HG02973 (cell line): ENCODE data around the gene FHIT.
A peak's percentile ranks its signal among the peaks of the same experiment; 100 is the strongest.

Source experiments
- ATAC-seq: cut with Tn5 transposase; IDR thresholded peaks from one replicate; pipeline ENCODE4 v1.9.1; 2021; ENCODE audit warnings: moderate library complexity; ENCODE audit not compliant: unreplicated experiment

FHIT gene

DNA sequence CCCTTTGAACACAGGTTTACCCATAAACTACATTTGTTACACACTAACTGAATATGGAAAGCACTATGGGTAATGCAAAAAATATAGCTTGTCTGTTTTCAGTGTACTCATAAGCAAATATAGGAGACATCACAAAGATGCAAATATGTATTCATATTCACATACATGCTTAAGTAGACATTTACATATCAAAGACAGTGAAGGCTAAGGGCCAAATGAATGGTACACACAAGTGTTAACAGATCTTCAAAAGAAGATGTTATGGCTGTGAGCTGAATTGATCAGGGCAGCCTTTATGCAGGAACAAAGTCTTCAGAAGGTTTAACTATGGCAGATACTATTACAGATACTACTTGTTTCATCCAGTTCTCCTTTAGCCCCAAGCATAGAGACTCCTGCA, 384.1 kb downstream of the FHIT start:
- ATAC-seq = no peak

DNA sequence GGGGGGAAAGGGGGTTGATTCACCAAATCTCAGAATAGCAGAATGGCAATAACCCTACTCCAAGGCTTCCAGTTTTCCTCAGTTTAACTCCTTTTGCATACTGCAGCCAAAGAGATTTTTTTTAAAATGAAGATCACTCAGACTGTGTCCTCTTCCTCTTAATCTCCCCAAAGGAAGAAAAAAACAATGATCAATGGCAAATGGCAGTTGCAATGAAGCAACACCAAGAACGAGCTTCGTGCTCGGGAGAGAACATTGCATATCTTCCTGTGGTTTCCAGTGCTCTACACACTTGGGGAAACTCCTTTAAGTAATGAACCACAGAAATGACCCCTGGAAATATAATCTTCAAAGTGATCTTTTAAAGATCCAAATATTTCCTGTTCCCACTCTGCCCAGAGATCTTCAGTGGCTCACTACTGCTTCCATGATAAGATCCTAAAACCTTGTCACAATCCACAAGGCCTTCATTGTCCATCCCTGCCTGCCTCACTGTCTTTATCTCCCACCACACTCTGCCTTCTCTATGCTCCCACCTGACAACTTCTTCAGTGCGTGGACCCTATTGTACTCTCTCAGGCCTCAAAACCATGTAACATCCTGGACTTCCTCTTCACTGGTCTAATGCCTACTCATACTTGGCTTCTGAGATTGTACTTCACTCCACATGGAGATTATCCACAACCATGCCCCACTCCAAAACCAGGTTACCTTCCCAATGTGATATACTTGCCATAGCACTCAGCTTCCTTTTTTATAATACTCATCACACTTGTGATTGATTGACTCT, 394.8 kb downstream of the FHIT start:
- ATAC-seq = no peak

DNA sequence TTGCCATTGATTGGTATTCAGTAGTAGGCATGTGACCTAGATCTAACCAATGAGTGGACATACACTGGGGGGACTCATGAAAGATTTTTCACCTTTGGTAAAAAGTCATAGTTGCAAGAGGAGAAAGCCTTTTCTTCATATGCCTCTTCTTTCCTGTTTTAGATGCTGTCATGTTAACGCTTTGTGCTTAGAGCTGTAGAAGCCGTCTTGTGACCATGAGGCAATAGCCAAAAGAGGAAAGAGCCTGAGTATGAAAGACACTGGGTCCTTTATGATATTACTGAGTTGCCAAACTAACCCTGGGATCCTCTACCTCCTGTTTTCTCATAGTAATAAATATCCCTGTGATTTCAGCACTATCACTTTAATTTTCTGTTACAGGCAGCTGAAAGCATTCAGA, 396.0 kb downstream of the FHIT start:
- no peak for ATAC-seq

DNA sequence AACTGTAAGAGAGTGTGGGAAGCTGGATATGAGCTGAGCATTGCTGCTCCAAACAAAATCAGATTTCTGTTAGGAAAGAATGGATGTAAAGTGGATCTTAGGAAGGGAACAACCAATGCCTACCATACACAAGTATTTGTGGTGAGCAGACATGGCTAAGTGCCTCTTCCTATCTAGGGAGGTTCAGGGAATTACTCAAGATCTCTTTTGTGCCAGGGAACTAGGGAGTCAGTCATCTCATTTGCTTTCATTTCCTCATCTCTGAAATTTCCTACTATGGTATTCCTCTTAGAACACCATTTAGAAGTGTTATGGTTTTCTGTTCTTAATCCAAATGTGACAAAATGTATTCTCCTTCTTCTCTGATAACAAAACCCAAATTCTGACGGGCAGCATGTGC, 396.5 kb downstream of the FHIT start:
- ATAC-seq = no peak

DNA sequence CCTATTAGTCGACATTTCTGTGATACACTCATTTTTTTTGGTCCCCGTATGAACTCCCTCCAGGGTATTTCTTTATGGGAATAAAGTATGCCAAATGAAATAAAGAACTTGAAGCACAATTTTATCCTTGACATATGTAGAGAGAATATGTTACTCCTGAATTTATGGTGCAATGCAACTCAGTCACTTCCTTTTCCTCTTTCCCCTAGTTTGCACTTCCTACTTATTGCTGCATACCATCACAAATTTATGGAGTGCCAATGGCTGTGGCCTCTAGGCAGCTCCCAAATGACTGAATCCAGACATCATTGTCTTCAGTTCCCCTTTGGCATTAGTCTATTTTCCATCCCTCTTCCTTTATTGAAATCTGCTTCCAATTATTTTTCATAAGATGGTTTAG, 403.5 kb downstream of the FHIT start:
- no peak for ATAC-seq

DNA sequence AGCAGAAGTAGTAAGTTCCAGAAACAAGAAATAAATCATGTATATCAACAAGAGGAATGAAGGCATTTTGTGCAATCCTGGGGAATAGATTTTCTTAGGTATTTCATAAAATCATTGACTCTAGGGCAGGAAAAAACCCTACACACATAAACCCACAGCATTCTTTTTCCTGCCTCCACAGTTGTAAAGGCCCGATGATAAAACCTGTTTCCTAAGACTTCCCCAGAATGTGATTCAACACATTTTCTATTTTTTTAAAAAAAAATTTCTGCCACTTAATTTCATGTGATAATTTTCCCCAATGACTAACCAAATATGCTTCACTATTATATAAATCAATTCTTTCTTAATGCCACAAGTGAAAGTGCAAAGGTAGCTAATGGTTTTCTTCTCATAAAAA, 407.0 kb downstream of the FHIT start:
- no peak for ATAC-seq

DNA sequence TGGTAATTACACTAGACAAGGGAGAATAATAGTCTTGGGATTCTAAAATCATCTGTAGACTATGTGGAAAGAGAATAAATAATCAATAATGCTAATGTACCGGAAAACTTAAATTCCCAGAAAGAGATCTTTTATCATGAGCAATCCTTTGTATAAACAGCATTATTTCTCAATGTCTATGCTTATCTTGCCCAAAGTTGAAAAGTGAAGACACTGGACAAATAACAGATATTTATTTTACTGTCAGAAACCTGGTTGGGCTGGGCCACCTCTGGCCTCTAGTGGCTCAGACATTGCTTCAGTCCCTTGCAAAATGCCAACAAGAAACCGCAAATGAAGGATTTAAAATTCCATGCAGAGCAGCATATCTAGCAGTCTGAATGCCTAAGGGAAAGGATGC, 409.9 kb downstream of the FHIT start:
- ATAC-seq = no peak

DNA sequence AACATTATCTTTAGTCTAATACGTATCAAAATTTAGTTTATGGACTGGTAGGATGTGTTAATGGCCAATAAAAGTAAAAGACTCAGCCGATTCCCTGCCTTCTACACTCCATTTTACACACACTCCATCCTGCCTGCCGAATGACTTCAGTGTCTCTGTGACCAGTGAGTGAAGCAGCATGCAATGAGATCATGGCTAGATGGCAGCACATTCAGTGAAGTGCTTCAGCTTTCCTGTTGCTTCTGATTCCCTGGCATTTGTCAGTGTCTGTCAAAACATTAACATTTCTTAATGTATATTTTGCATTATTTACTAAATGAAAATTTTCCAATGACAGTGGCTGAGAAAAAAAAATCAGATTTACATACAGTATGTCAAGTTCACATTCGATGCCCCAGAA, 412.0 kb downstream of the FHIT start:
- ATAC-seq = no peak

DNA sequence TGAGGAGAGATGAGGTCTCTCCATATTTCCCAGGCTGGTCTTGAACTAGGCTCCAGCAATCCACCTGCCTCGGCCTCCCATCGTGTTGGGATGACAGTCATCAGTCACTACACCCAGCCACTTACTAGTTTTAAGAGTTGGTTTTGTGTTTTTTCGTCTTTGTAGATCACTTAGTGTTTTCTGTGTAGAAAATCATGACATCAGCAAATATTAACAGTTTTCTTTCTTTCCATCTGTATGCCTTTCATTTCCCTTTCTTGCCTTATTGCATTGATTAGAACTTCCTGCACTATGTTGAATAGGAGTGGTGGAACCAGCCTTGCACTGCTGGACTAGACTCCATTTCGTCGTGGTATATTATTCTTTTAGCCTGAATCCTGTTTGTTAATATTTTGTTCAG, 415.5 kb downstream of the FHIT start:
- ATAC-seq = no peak

DNA sequence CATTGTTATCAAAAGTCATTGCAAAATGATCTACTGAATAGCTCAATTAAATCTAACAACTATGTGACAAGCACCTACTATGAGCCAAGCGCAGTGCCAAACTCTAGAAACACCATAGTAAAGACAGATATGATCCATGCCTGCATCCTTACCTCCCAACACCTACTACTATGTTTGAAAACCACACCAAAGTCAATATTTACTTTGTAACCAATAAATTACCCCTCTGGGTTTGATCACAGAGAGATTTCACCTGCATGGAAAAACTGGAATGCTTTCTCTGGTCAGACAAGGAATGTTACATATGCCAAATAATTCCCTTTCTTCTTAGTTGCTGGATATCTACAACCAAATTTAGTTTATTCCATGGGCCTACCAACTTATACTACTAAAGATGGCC, 422.2 kb downstream of the FHIT start:
- ATAC-seq = no peak

DNA sequence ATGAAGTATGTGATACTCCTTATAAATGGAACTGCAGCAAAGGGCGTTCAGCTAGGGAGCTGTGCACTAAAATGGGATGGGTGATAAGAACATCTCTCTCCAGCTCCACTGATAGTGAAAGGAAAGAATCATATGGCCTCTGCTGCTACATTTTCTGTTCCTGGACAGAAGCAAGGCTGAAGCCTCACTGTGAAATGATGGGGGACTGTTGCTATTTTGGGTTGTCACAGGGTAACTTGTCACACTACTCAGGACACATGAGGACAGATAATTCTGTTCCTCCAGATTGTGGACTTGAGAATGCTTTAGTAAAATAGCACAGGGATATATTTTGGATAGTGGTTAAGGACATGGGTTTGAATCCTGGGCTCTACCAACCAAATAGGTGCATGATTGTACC, 423.6 kb downstream of the FHIT start:
- no peak for ATAC-seq

DNA sequence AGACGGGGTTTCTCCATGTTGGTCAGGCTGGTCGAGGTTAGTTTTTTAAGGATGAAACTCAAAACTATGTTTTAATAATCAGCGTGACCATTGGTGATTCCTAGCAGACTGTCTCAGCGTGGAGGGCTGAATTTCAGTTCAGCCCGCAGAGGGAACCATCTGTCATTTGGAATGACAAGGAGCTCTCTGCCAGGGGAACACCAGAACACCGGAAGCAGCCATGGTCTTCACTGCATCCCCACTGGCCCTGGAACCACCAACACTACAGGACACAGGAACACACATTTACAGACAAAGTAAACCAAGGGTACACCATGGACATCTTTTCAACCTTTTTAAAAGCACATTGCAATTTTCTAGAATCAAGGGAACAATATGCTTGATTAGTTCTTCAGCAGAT, 424.7 kb downstream of the FHIT start:
- ATAC-seq = no peak

DNA sequence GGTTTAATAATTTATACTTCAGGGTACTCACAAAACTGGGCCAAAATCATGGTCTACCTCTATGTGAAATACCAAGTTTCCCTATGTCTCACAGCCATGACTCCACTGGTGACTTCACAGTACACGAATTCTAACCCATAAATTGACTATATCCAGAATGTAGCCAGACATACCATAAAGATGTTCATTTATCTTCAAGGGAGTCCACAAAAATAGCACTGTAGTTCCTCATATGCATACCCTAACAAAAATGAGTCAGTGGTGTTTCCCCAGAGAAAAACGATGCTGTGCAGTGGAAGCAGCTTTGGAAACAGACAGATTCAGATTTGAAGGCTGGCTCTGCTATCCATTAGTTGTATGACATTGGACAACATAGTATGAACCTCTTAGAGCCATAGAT, 438.8 kb downstream of the FHIT start:
- peak; percentile 66 for ATAC-seq

DNA sequence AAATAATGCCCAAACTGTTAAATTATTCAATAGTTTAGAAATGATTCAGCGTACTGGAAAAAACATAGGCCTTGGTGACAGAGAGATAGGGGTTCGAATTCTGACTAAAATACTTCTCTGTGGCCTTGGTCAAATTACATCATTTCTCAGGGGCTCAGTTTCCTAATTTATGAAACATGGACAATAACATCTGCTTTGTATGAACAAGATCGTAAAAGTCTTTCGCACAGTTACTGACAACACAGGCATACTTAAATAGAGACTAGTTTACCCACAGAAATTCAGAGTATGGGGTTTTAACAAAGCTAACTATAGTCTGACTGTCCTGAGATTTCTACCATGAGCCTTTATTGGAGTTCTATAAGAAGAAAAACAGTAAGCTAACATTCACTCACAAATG, 440.4 kb downstream of the FHIT start:
- ATAC-seq = no peak

DNA sequence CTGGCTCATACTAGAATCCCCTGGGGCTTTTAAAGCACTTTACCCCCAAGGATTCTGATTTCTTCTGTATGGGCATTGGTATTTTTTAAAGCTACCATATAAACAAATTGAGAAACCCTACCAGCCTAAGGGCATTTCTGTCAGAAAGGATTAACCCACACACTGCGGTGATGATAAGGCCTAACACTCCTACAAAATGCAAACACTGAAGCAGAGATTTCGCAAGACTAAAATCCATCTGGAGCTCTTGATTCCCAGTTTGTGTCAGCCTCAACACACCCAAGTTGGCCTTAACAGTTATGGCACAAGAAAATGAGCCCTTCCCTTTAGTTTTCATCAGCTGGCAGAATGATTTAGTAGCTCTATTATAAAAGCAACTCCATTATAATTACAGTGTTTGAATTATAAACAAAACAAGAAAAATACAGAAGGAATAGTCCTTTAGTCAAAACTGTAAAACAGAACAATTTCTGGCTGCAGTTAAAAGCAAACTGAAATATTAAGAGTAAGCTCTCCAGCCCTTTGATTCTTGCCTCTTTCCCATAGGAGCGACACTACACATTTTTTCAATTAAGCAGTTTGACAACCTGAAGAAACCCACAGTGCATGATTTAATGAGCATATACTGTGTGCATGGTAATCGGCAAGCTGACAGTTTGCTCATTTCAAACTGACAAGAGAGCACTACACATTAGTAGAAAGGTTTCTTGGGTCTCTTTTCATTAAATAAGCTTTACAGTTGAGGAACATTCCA, 441.2 kb downstream of the FHIT start:
- ATAC-seq = no peak

DNA sequence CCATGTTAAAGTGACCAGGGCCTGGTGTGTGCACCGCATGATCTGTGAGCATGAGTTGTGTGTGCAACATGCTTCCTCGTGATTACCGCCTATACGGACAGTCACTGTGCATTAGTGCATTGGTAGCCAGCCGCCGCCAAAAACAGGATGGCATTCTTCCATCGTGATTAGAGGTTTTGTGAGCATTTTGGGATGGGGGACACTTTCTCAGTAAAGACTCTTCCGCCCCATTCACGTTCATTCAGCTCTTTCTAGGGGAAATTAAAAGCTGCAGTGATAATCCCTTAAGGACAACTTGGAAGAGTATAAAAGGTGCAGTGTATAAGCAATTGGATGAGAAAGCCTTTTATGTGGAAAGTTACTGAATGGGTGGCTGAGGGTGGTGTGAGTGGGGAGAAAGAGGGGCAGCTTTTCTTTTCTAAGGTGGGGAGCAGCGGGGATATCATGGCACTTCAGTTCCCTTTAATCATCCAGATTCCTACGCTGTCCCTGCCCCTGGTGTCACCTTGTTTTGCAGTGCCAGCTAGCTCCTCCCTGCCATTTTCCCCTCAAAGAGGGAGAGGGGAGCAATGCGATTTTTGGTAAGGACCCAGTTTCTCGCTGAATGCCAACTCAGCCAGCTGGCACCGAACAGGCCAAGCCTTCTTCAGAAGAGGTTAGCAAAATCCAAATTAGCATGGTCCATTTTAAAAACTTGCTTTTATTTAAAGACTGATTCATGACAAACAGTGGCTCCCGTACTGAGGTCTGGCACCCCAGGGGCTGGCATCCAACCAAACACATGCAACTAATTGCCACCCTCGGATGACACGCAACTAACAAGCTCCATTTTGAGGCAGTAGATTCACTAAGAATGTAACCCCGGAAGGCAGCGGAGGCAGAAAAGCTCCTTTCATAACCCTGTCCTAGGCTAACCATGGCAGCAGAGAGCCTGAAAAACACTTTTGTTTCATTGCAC, 447.8 kb downstream of the FHIT start:
- ATAC-seq = no peak

DNA sequence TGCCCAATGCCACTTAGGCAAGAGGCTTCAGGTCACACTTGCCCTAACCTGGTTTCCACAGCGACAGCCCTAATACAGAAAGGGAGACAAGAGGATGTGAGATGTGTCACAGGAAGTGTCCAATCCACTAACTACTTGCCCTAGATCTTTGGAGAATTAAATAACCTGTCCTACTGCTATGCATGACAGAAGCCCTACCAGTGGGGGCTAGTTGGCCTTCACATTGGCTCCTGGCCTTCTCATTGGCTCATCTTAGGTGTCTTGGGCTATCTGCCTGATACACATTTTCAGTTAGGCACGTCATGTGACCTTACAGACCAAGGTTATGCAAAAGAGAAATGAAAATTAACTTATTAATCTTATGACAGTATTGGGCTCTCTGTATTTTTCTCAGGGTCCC, 449.9 kb downstream of the FHIT start:
- no peak for ATAC-seq

DNA sequence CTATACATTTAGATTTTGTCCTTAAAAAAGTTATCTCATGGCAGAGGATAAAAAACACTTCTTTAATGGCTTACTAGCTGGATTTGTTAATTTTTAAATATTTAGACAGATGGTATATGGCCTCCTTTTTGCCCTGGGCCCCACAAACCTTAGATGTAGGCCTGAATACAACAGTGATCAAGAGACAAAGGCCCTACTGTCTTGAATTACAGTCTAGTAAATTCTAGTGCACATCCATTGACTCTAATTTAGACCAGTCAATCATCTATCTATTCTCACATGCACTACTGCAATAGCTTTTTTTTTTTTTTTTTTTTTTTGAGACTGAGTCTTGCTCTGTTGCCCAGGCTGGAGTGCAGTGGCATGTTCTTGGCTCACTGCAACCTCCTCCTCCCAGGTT, 452.8 kb downstream of the FHIT start:
- no peak for ATAC-seq

DNA sequence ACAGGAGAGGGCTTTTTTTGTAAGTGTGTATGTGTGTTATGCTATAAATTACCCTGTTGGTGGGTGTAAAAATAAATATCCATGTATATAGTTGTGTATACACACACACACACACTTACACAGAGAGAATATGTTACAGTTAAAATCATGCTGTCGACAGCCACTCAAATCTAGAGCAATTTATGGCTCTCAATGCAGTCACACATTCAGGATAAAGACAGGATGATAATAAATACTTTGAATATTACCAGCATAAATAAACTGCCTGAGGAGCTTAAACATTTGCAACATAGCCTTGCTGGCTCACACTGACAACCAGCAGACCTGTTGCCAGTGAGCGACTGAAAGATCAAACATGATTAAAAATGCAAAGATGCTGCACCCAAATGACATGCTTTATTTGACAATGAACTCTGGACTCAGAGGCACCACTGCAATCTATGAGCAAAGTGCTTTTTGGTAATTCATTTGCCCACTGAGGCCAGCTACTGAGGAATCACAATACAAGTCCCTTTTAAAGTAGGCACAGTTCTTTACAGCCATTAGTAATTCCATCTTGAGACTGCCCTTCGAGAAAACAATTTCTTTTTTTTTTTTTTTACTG, 458.9 kb downstream of the FHIT start:
- no peak for ATAC-seq

DNA sequence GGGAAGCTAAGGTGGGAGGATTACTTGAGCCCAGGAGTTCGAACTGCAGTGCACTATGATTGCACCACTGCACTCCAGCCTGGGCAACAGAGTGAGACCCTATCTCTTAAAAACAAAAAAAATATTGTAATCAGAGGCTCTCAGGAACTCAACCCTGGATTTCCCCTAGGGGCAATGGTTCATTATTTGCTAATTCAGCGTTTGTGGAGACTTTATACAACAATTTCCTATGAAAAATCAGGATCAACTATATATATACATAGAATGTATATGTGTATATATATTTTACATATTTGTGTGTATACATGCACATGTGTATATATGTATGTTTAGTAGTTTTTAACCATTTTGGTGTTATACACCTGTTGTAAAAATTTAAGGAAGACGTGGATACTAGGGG, 463.1 kb downstream of the FHIT start:
- no peak for ATAC-seq

DNA sequence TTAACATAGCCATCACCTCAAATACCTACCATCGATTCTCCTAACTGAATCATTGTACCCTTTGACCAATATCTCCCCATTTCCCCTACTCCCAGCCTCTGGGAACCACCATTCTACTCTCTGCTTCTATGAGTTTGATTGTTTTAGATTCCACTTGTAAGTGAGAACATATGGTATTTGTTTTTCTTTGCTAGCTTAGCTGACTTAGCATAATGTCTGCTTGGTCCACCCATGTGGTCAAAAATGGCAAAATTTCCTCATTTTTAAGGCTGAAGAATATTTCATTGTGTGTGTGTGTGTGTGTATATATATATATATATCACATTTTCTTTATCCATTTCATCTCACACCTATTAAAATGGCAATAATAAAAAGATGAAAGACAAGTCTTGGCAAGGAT, 469.3 kb downstream of the FHIT start:
- no peak for ATAC-seq
